GM21367 (cell line): ENCODE data around the gene MEIOB.
A peak's percentile ranks its signal among the peaks of the same experiment; 100 is the strongest.

ENCODE experiments used
- ATAC-seq: cut with Tn5 transposase; IDR thresholded peaks from one replicate; pipeline ENCODE4 v1.9.1; 2021; ENCODE audit not compliant: unreplicated experiment

The MEIOB gene

GRCh38 chr16:1831186-1832075 lies 40.5 kb downstream of the MEIOB start:
- ATAC-seq: no peak

GRCh38 chr16:1830213-1830612 lies 41.8 kb downstream of the MEIOB start:
- ATAC-seq: no peak

- ATAC-seq: no peak
Observed at GRCh38 chr16:1828645-1829410, 43.1 kb downstream of the MEIOB start.

GRCh38 chr16:1826691-1827573 lies 45.0 kb downstream of the MEIOB start, which contains the start of the genes FAHD1 and HAGH:
Gene FAHD1, plus strand, starts transcription at chr16:1827206. Its CDS starts 33 bp downstream, at chr16:1827239.
Gene HAGH, minus strand, starts transcription at chr16:1826825. Its CDS starts 38 bp downstream, at chr16:1826787.
- ATAC-seq: peak; percentile 67

GRCh38 chr16:1825864-1826690 lies 45.9 kb downstream of the MEIOB start:
- ATAC-seq: peak; percentile 31

- ATAC-seq: no peak
Observed at GRCh38 chr16:1825381-1825863, 46.5 kb downstream of the MEIOB start.

- no peak for ATAC-seq
Observed at GRCh38 chr16:1823821-1824220, 48.1 kb downstream of the MEIOB start.

GRCh38 chr16:1822801-1823200 lies 49.2 kb downstream of the MEIOB start:
- ATAC-seq: no peak

GRCh38 chr16:1821861-1822611 lies 49.9 kb downstream of the MEIOB start:
- ATAC-seq: no peak

- no peak for ATAC-seq
Observed at GRCh38 chr16:1820946-1821290, 51.0 kb downstream of the MEIOB start.

- ATAC-seq: no peak
Observed at GRCh38 chr16:1820096-1820945, 51.6 kb downstream of the MEIOB start.

- no peak for ATAC-seq
Observed at GRCh38 chr16:1819611-1820010, 52.4 kb downstream of the MEIOB start.

- ATAC-seq: no peak
Observed at GRCh38 chr16:1818873-1819525, 53.0 kb downstream of the MEIOB start.

- no peak for ATAC-seq
Observed at GRCh38 chr16:1818204-1818872, 53.6 kb downstream of the MEIOB start.

- no peak for ATAC-seq
Observed at GRCh38 chr16:1817716-1818115, 54.2 kb downstream of the MEIOB start.

GRCh38 chr16:1817276-1817589 lies 54.7 kb downstream of the MEIOB start:
- no peak for ATAC-seq
